GM23248 (cell line): ENCODE data around the gene CA4. TPM values are rescaled to one million over a fixed set of nuclear protein-coding genes. Genes with fewer than 3 reads are reported as not detected.

ENCODE experiments used
- DNase-seq: peaks from one replicate; pipeline ENCODE4 v3.0.0-alpha.2; 2015
- H2AFZ ChIP-seq: fragments of 200-600 bp; sonication (generic); 2 replicates; pipeline ENCODE4 v1.6.1; 2016; ENCODE audit warnings: antibody characterized with exemption
- H3F3A ChIP-seq: fragments of 200-600 bp; sonication (generic); 2 replicates; pipeline ENCODE4 v1.6.1; 2016; ENCODE audit warnings: mild to moderate bottlenecking, antibody characterized with exemption, mixed run types; ENCODE audit not compliant: insufficient read depth
- H3K27ac ChIP-seq: fragments of 200-600 bp; sonication (generic); 2 replicates; pipeline ENCODE4 v1.5.1; 2016; ENCODE audit warnings: mild to moderate bottlenecking
- H3K27me3 ChIP-seq: fragments of 200-600 bp; sonication (generic); replicated peaks from 2 replicates; pipeline ENCODE4 v1.6.1; 2016; ENCODE audit warnings: mild to moderate bottlenecking; ENCODE audit not compliant: insufficient read depth
- H3K36me3 ChIP-seq: fragments of 200-600 bp; sonication (generic); 2 replicates; pipeline ENCODE4 v1.6.1; 2016; ENCODE audit warnings: low read depth, mild to moderate bottlenecking
- H3K4me1 ChIP-seq: fragments of 200-600 bp; sonication (generic); 2 replicates; pipeline ENCODE4 v1.6.1; 2016; ENCODE audit warnings: mild to moderate bottlenecking; ENCODE audit not compliant: insufficient read depth
- H3K4me2 ChIP-seq: fragments of 200-600 bp; sonication (generic); one replicate; pipeline ENCODE4 v1.6.1; 2016; ENCODE audit warnings: mild to moderate bottlenecking; ENCODE audit not compliant: unreplicated experiment
- H3K4me3 ChIP-seq: fragments of 200-600 bp; sonication (generic); 2 replicates; pipeline ENCODE4 v1.5.1; 2016; ENCODE audit warnings: mild to moderate bottlenecking
- H3K79me2 ChIP-seq: fragments of 200-600 bp; sonication (generic); 2 replicates; pipeline ENCODE4 v1.6.1; 2016; ENCODE audit warnings: mild to moderate bottlenecking; ENCODE audit not compliant: insufficient read depth
- H3K9ac ChIP-seq: fragments of 200-600 bp; sonication (generic); 2 replicates; pipeline ENCODE4 v1.6.1; 2016; ENCODE audit warnings: mild to moderate bottlenecking
- H3K9me2 ChIP-seq: fragments of 200-600 bp; sonication (generic); 2 replicates; pipeline ENCODE4 v1.6.1; 2016; ENCODE audit warnings: mixed run types, mild to moderate bottlenecking, moderate library complexity; ENCODE audit not compliant: insufficient read depth
- H3K9me3 ChIP-seq: fragments of 200-600 bp; sonication (generic); one replicate; pipeline ENCODE4 v1.6.1; 2017; ENCODE audit warnings: low read depth
- H4K20me1 ChIP-seq: fragments of 200-600 bp; sonication (generic); 2 replicates; pipeline ENCODE4 v1.6.0; 2016; ENCODE audit not compliant: insufficient read depth
- EZH2 ChIP-seq: fragments of 200-600 bp; sonication (generic); IDR thresholded peaks from 2 replicates; pipeline ENCODE4 v1.6.1; 2018; ENCODE audit warnings: antibody characterized with exemption, mild to moderate bottlenecking; ENCODE audit not compliant: insufficient read depth, poor library complexity, severe bottlenecking
- EZH2phosphoT487 ChIP-seq: fragments of 200-600 bp; sonication (generic); IDR thresholded peaks from 2 replicates; pipeline ENCODE4 v1.6.1; 2018; ENCODE audit warnings: antibody characterized with exemption, moderate library complexity, mild to moderate bottlenecking, low read depth; ENCODE audit not compliant: insufficient read depth
- WGBS, 2 experiments: methylation state at CpG; one replicate each; pipeline ENCODE4 v1.1.6; 2015 to 2017; ENCODE audit warnings: low lambda C conversion rate in 2 of 2, low coverage in 1 of 2; ENCODE audit errors: missing lambda C conversion rate in 2 of 2; 5-methylcytosine and 5-hydroxymethylcytosine counted together
- in situ Hi-C: fragments of 300-500 bp; cut with MboI; formaldehyde crosslinking; loops from 2 replicates; pipeline ENCODE4 v1.15.0; 2020
- polyA plus RNA-seq: library from polyadenylated mRNA; unstranded; fragments of >200 nt; fragmentation: Nextera tagmentation; extraction: Ambion mirVana; gene quantifications from 2 replicates; pipeline ENCODE4 v1.2.1, GENCODE V29; 2016
- total RNA-seq: library from RNA; depleted of rRNA; stranded (reverse); fragments of >200 nt; shearing (Covaris generic); gene quantifications from 2 replicates; pipeline ENCODE4 v1.2.3, GENCODE V29; 2014

CA4 gene
- total and polyA plus RNA-seq, 2 experiments from 2014 or later: not detected

DNA sequence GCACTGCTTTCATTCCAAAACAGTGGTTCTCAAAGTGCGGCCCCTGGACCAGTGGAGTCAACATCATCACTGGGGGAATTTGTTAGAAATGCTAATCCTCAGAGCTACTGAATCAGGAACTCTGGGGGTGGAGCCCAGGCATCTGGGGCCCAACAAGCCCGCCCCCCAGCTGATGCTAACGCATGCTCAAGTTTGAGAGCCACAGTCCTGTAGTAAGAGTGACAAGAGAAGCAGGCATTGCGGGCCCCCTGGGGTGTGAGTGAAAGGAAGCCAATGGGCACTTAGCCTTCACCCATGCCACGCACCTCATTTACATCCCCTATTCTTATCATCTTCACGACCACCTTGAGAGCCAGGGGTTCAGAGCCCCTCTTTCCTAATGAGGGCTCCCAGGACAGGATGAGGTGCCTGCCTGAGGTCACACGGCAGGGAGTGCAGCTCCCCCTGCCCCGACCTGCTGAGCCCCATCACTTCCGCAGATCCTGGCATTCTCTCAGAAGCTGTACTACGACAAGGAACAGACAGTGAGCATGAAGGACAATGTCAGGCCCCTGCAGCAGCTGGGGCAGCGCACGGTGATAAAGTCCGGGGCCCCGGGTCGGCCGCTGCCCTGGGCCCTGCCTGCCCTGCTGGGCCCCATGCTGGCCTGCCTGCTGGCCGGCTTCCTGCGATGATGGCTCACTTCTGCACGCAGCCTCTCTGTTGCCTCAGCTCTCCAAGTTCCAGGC is 9.1 kb downstream of the CA4 start:
- Histone ChIP-seq H3F3A (peaks cover 3% of the 10 kb centered on the region; the same call in 1 of the 2 replicates), H3K27ac (no peak overlapping the region), H3K79me2 (no peaks in the 10 kb centered on the region), H3K9ac (no peak overlapping the region), H3K9me3 (no peaks in the 10 kb centered on the region), H3K4me3 (no peak overlapping the region), H3K4me1 (peaks cover 7% of the 10 kb centered on the region; the same call in 1 of the 2 replicates), H3K36me3 (no peaks in the 10 kb centered on the region), H3K27me3 (no peaks in the 10 kb centered on the region), H3K9me2 (no peaks in the 10 kb centered on the region), H4K20me1 (no peaks in the 10 kb centered on the region), H2AFZ (no peak overlapping the region), H3K4me2 (no peak overlapping the region)
- 48 to 50% methylated on average over 19 of the region's 19 CpGs for WGBS, 2 experiments
- no peak for TF ChIP-seq EZH2phosphoT487
- no peak for TF ChIP-seq EZH2
- in situ Hi-C loops: no loop called here
- peak; percentile 58 for DNase-seq

DNA sequence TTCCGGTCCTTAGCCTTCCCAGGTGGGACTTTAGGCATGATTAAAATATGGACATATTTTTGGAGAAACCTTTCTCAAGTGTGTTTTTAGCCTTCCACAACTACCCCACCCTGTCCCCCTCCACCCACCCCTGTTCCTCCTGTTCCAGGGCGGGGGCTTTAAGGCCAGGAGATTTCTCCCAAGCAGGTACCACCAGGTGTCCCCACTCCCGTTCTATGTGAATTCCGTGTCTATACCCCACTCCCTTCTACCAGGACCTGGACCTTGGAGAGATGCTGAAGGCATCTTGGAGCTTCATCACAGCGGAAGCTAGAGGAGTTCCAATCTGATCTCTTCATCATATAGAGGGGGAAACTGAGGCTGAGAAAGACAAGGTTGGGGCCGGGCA is 9.7 kb downstream of the CA4 start:
- H3K9me2 ChIP-seq: no peaks in the 10 kb centered on the region
- H2AFZ ChIP-seq: no peak overlapping the region
- no peaks in the 10 kb centered on the region for H4K20me1 ChIP-seq
- no peak overlapping the region for H3K9ac ChIP-seq
- TF ChIP-seq EZH2 (no peak), EZH2phosphoT487 (no peak)
- peaks cover 5% of the 10 kb centered on the region; the same call in 1 of the 2 replicates for H3K4me1 ChIP-seq
- H3K9me3 ChIP-seq: no peaks in the 10 kb centered on the region
- H3K27ac ChIP-seq: no peak overlapping the region
- no peaks in the 10 kb centered on the region for H3K79me2 ChIP-seq
- H3K27me3 ChIP-seq: no peaks in the 10 kb centered on the region
- WGBS, 2 experiments: 68 to 71% methylated on average over 6 of the region's 6 CpGs
- H3F3A ChIP-seq: peaks cover under 1% of the 10 kb centered on the region; the same call in 1 of the 2 replicates
- H3K4me3 ChIP-seq: no peak overlapping the region
- DNase-seq: no peak
- no peak overlapping the region for H3K4me2 ChIP-seq
- in situ Hi-C loops: no loop called here
- H3K36me3 ChIP-seq: no peaks in the 10 kb centered on the region

DNA sequence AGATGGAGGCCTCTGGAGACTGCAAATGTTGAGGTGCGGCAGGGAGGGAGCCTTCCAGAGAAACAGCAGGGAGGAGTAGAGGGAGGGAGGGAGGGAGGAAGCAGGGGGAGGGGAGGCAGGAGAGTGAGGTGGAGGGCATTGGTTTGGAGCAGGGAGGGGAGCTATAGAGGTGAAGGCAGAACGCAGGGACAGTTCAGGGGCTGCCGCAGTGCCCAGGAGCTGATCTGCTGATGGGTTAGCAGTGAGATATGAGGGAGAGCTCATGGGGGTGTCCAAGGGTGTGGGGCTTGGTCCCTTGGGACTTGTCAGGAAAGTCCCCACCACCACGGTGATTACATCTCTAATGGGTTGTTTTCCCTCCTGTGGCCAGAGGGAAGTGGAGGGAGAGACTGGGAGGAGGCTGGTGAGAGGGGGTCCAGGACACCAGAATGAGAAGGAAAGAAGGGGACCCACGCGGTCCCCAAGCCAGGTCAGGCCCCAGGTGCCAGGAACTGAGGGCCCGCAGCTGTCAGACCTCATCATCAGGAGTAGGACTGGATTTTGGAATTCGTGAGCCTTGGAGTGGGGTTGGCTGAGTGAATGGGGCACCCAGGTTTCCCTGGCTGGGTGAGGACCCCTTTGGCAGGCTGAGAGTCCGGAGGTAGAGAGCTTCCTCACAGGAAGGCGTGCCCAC is 11.2 kb downstream of the CA4 start:
- in situ Hi-C loops: no loop called here
- TF ChIP-seq EZH2phosphoT487: no peak
- TF ChIP-seq EZH2: no peak
- Histone ChIP-seq H3K4me2 (no peak overlapping the region), H3F3A (no peaks in the 10 kb centered on the region), H3K27ac (no peak overlapping the region), H2AFZ (no peak overlapping the region), H4K20me1 (no peaks in the 10 kb centered on the region), H3K4me3 (no peak overlapping the region), H3K27me3 (no peaks in the 10 kb centered on the region), H3K9me2 (no peaks in the 10 kb centered on the region), H3K9me3 (no peaks in the 10 kb centered on the region), H3K4me1 (no peaks in the 10 kb centered on the region), H3K79me2 (no peaks in the 10 kb centered on the region), H3K36me3 (no peaks in the 10 kb centered on the region), H3K9ac (no peak overlapping the region)
- WGBS, 2 experiments: 64 to 68% methylated on average over 6 to 10 of the region's 10 CpGs
- DNase-seq: no peak

DNA sequence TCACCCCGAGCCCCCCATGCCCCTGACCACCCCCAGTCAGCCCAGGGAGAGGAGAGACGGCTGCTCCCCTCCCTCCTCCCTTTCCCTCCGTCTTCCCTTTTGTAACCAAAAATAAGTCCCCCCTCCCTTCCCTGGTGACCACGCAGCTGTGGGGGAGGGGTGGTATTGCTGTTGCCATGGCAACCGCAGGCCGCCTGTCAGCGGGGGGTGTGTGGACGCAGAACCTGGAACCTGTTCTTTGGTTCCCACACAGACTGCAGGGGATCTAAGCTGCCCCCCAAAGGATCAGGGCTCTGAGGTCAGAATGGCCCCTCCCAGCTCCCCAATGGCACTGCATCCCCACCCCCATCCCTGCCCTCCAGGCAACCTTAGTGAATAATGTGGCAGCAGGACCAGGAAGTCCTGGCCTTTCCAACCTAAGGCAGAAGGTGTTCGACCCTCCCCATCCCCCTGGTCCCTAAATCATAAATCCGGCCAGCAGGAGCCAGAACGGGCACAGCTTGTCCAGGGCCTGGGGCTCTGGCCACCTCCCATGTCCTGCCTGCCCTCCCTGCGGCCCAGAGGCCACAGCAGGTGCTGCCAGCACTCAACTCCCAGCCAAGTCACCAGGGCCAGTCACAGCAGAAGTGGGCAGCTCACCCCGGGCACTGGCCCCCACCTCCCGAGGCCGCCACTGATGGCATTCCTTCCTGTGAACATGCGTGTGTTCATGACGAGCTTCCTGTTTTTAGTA is 12.0 kb downstream of the CA4 start:
- no peaks in the 10 kb centered on the region for H3K27me3 ChIP-seq
- H3K9me3 ChIP-seq: no peaks in the 10 kb centered on the region
- H2AFZ ChIP-seq: no peak overlapping the region
- H3F3A ChIP-seq: no peaks in the 10 kb centered on the region
- no peak overlapping the region for H3K27ac ChIP-seq
- H3K4me3 ChIP-seq: no peak overlapping the region
- no peak overlapping the region for H3K9ac ChIP-seq
- H4K20me1 ChIP-seq: no peaks in the 10 kb centered on the region
- no peaks in the 10 kb centered on the region for H3K4me1 ChIP-seq
- TF ChIP-seq EZH2phosphoT487 (no peak), EZH2 (no peak)
- no peaks in the 10 kb centered on the region for H3K79me2 ChIP-seq
- DNase-seq: no peak
- in situ Hi-C loops: no loop called here
- H3K9me2 ChIP-seq: no peaks in the 10 kb centered on the region
- H3K4me2 ChIP-seq: no peak overlapping the region
- WGBS, 2 experiments: 35 to 41% methylated on average over 14 to 17 of the region's 17 CpGs
- no peaks in the 10 kb centered on the region for H3K36me3 ChIP-seq
